Forelimb muscle (tissue), 1 donor: ENCODE results near the gene CCL1. TPM values are rescaled to one million over a fixed set of nuclear protein-coding genes. Genes with fewer than 3 reads are reported as not detected.

Source experiments
- DNase-seq: peaks from one replicate; pipeline ENCODE4 v3.0.0-alpha.2; 2013; ENCODE audit warnings: low read depth
- polyA plus RNA-seq: library from polyadenylated mRNA; unstranded; fragments of 120-200 nt; gene quantifications from one replicate; pipeline ENCODE4 v1.2.1, GENCODE V29; 2013; ENCODE audit not compliant: insufficient read length

Gene CCL1, protein sequence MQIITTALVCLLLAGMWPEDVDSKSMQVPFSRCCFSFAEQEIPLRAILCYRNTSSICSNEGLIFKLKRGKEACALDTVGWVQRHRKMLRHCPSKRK
- not detected for polyA plus RNA-seq

- DNase-seq: no peak
These were observed at the start of gene CCL1 for GRCh38 chr17:34363183-34363661. Gene CCL1 (minus strand): TSS chr17:34363233. CDS start chr17:34363161, 72 bp downstream.

DNA sequence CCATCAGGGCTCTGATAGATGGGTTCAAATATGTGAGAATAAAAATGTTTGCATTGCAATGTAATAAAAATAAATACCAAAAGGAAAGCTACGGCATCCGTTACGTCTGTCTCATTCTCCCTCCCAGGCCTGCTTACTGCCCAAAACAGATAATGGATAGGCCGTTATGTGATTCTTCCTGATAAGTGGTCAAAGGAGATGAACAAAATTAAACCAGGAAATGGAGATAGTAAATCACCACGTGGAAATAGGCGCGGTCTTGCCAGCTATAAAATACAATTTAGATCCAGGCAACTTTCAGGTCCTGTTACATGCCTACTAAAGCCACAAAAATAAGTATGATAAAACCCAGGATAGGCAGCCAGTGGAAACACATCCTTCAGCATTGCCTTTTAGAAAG lies 49.5 kb upstream of the CCL1 start:
- DNase-seq: no peak

DNA sequence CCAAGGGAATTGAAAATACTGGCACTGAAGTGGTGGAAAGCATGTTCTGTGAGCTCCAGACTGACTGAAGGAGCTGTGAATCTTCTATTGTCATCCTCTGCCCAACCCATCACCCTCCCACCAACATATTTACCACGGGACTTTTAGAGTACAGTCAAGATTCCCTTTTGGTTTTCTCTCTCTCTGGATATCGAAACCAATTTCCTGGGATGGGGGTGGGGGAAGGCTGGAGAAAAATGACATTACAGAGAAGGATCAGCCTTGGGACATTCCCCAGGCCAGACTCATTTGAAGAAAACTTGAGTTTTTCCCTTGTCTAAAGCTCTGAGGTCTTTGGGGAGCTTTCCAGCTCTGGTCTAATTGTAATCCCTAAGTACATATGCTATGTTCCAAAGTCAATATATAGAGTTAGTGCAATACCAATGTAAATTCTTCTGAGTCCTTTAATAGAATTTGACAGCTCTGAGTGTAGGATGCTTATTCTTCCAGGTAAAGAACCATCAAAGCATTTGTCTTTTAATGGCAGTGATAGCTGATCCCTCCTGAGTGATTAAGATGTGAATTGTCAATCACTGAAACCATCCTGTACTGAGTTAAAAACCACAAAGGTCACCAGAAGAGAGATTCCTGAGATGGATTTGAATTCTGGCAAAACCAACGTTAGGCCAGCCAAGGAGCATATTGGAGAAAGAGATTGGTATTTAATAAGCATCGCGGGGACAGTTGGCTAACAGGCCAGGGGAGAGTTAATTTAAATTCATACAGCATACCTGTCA lies 48.8 kb upstream of the CCL1 start:
- no peak for DNase-seq

DNA sequence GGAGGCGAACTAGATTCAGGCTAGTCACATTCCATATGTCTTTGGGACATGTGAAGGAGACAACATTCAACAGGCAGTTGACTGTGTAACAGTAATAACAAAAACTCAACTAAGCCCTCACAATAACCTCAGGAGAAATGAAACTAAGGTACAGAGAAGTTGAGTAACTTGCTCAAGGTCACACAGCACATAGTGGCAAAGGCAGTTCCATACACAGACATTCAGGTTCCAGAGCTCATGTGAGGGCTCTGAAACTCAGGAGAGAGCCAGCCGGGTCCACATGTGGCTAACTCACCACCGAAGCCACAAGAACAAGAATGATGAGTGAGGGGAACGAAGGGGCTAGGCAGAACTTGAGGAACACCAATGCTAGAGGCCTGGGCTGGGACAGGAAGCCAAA lies 46.3 kb upstream of the CCL1 start:
- DNase-seq: no peak

GRCh38 chr17:34408439-34408838 lies 45.4 kb upstream of the CCL1 start:
- no peak for DNase-seq

DNA sequence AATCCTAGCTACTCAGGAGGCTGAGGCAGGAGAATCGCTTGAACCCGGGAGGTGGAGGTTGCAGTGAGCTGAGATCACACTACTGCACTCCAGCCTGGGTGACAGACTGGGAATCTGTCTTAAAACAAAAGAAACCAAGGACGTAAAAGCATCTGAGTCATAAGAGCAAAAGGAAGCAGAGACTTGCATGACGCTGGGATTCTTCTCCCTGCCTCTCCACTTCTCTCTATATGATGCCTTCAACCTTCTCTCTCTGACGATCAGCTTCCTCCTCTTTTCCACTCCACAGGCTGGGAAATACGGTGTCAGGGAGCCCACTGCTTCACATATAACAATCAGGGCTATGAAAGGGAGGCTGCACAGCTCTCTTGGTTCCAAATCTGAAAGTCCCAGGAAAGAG lies 43.2 kb upstream of the CCL1 start:
- DNase-seq: no peak

- DNase-seq: no peak
These were observed 40.0 kb upstream of the CCL1 start for GRCh38 chr17:34403006-34403405.

DNA sequence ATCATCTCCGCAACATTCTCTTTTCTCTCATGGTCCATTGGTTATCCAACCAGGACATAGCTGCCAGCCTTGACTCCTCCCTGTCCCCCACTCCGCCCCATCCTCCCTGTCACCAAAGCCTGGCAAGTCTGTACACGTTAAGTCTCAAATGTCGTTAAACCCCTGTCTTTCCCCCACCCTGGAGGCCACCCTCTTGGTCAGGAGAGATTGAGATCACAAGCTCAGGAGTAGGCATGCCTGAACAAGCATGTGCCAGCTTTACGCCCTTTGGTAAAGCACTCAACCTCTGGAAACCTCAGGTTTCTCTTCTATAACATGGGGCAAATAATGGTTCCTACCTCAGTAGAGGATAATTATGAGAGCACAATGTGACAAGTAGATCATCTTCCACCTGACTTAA lies 38.1 kb upstream of the CCL1 start:
- no peak for DNase-seq

DNA sequence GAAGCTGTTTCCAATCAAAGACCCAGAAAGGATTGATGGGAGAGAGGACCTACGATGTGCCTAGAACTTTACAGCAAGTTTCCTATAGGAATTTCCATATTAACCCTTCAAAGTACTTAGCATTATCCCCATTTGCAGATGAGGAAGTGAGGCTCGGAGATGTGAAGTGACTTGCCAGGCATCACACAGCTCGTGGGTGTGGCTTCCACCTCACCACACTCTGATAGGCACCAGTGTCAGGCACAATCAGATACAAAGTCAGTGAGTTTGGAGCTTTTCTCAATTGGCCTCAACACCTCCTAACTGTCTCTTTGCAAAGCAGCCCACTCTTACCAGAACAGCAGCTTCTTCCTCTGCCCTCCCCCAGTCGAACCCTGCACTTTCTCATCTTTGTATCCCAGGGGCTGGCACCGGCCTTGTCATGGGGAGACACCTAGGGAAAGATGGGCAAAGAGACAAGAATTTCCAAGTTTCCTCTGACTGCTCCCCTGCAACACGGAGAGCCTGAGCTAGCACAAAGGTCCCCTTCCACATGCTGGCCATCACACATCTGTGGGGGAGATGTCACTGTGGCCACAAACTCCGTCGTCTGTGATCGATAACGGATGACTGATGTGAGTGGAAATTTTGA lies 37.4 kb upstream of the CCL1 start:
- no peak for DNase-seq

GRCh38 chr17:34399725-34400124 lies 36.7 kb upstream of the CCL1 start:
- no peak for DNase-seq

- DNase-seq: no peak
These were observed 36.0 kb upstream of the CCL1 start for GRCh38 chr17:34398990-34399389.

DNA sequence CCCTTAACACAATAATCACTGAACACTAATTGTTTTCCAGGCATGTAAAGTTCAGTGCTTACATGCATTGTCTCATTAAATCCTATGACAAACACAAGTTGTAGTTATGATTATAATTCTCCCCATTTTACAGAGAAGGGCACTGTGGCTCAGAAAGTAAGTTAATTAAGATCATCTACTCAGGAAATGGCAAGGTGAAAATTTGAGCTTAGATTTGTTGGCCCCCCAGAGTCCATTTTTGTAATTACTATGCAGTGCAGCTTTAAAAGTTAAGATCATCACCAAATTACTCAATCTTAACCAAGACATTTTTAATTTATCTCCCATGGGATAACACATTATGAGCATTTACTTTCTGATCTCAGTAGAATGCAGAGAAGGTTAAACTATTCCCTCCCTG lies 34.2 kb upstream of the CCL1 start:
- DNase-seq: no peak

DNA sequence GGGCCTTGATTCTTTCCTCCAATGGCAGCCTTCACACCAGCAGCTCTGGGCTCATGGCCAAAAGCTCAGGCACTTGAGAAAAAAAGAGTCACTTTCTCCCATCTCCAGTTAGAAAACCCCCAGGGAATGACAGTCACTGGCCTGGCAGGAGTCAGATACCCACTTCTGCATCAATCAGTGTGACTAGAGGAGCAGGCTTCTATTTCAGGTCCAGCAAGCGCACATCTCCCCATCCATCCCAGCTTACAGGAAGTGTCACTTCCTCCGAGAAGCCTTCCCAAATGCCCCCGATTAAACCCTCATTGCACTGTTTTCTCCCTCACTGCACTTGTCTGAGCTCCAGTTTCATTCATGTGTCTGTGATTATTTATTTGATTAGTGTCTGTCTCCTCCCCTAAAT lies 30.4 kb upstream of the CCL1 start:
- no peak for DNase-seq

DNA sequence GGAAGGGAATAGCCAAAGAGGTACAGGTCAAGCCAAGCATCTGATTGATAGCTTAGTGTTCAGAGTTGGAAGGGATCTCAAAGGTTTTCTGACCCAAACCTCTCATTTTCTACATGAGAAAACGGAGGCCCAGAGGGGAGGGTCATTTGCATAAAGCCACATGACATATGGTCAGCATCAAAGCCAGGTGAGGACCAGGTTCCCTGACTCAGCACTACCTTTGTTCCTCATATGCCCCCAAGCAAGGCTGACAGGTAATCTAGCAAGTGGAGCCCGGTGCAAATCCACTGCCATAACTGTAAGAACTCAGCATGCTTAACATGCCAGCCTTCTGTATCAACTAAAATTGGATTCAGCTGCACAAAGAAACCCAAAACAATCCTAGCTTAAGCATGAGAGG lies 28.2 kb upstream of the CCL1 start:
- DNase-seq: no peak

DNA sequence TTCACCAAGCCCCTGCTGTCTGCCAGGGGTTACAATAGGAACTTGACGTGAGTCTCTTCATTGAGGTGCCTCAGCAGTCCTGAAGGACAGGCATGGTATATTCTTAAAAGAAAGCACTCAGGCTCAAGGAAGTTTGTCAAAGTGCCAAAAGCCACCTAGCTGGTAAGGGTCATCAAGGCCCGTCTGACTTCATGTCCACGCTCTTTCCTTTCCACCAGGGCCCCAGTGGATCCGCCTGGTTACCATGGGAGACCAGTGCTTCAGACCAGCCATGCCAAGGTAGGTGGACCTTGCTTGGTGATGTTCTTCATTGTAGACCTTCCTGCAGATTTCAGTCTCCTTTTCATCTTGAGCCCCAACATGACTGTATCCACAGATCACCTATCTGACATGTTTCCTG lies 27.6 kb upstream of the CCL1 start:
- no peak for DNase-seq

- no peak for DNase-seq
These were observed 26.2 kb upstream of the CCL1 start for GRCh38 chr17:34389126-34389750.

- no peak for DNase-seq
These were observed 24.5 kb upstream of the CCL1 start for GRCh38 chr17:34387566-34387965.

DNA sequence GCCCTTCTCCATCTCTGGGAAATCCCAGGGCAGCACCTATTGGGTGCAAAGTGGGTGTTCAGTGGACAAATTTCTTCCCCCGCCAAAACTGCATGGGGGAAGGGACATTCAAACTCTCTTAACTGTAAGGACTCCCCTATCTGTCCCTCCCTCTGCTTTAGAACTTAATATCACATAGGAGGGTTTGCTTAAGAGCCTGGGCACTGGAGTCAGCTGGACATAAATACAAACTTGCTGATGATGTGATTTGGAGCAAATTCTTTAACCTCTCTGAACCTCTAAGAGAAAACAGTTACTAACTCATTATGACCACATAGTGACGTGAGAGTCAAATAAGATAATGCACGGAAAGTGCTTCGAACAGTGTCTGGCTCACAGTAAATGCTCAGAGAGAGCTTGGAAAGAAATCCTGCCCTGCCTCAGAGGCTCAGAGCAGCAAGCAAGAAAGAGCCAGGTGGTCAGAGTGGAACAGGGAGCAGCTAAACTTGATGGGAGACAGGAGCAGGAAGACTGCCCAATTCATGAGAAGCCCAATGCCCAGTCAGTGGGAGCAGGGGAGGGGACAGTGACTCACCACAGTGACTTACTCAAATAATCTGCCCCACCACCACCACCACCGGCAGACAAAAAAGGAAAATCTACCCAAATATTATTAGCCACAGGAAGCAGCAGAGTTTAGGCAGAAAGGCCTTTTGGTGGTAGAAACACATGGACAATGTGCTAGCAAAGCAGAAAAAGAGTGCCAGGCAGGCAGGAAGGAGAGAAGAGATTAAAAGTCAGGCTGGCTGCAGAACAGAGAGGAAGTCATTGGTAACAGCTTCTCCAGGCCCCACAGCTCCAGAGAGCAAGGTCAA lies 23.9 kb upstream of the CCL1 start:
- no peak for DNase-seq

DNA sequence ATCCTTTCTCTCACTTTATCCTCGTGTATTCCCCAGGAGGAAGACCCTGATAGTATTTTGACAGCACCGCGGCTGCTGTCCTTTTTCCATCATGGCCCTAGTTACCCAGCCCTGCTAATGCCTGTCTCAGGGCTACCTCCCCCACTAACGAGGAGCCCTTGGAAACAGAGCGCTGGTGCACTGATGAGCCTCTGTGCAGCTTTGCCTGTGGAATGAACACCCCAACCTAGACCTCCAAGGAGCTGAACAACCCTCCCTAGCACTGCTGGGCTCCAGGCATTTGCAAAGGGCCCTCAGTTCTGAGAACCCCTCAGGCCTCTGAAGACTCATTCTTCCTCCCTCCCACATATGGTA lies 23.3 kb upstream of the CCL1 start:
- no peak for DNase-seq

GRCh38 chr17:34384822-34385605 lies 22.0 kb upstream of the CCL1 start:
- DNase-seq: no peak

GRCh38 chr17:34384271-34384670 lies 21.2 kb upstream of the CCL1 start:
- DNase-seq: no peak
